ENCODE data around the gene DCTN4.

Gene DCTN4

DNA sequence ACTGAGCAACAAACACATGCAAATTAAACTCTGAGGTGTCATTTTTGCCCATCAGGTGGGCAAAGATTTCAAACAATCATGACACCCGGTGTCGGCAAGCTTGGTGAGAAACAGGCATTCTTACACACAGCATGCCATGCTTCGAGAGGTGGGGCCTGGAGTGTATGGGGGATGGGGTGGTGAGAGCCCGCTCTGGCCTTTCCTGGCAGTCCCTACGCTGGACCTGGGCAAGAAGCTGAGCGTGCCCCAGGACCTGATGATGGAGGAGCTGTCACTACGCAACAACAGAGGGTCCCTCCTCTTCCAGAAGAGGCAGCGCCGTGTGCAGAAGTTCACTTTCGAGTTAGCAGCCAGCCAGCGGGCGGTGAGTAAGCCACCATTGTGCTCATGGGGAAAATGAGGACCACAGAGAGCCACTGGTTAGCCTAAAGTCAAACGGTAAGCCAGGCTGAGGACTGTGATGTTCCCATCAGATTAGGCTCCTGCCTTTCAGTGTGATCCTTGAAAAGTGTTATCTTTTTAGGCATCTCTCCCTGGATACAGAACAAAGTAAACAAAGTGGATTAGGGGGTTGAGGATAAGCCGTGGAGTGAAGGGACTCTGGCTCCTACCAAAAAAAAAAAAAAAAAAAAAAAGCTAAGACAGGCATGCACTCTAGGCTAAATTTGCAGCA, 88.4 kb downstream of the DCTN4 start:
- TF ChIP-seq, protein P1, sequence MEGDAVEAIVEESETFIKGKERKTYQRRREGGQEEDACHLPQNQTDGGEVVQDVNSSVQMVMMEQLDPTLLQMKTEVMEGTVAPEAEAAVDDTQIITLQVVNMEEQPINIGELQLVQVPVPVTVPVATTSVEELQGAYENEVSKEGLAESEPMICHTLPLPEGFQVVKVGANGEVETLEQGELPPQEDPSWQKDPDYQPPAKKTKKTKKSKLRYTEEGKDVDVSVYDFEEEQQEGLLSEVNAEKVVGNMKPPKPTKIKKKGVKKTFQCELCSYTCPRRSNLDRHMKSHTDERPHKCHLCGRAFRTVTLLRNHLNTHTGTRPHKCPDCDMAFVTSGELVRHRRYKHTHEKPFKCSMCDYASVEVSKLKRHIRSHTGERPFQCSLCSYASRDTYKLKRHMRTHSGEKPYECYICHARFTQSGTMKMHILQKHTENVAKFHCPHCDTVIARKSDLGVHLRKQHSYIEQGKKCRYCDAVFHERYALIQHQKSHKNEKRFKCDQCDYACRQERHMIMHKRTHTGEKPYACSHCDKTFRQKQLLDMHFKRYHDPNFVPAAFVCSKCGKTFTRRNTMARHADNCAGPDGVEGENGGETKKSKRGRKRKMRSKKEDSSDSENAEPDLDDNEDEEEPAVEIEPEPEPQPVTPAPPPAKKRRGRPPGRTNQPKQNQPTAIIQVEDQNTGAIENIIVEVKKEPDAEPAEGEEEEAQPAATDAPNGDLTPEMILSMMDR (IDR thresholded peaks at IDR 0.05; ENCODE audit: borderline replicate concordance, insufficient read depth, low read depth, low read length): no peak
- H3K4me3 ChIP-seq (ENCODE audit: low read depth, low read length): no peak overlapping the region

DNA sequence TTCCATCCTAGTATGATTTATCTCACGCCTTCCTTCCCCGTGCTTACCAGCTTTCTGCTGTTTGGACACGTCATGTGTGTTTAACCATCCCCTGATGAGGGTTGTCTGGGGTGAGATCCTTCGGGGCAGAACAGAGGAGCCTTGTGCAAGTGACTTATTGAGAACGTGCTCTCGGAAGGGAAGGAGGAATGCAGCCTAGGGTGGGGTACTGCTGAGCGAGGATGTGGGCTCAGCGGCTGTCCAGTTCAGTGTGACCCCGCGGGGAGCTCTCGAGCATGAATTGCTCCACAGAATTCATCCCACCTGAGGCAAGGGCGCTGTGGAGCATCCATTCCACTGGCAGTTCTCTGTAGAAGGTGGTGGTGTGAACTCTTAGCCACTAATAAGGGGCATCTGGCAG, 93.8 kb downstream of the DCTN4 start:
- TF ChIP-seq, protein P1 (IDR thresholded peaks at IDR 0.05; ENCODE audit: borderline replicate concordance, insufficient read depth, low read depth, low read length): no peak
- no peak overlapping the region for H3K4me3 ChIP-seq (ENCODE audit: low read depth, low read length)

DNA sequence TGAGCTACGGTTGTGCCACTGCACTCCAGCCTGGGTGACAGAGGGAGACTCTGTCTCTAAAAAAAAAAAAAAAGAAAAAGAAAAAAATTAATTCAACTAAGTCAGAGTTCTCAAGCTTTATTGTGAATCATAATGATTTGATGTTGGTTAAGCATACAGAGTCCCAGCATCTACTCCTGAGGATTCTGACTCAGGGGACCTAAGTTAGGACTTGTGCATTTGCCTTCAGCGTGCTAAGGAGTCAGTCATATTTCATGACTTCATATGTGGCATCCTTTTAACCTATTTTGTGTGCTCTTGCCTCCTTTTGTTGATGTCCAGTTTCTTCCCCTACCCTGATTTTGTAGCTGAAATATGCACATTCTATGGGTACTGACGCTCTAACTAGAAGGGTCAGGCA, 94.9 kb downstream of the DCTN4 start:
- H3K4me3 ChIP-seq (ENCODE audit: low read depth, low read length): no peak overlapping the region
- TF ChIP-seq, protein P1 (IDR thresholded peaks at IDR 0.05; ENCODE audit: borderline replicate concordance, insufficient read depth, low read depth, low read length): no peak

DNA sequence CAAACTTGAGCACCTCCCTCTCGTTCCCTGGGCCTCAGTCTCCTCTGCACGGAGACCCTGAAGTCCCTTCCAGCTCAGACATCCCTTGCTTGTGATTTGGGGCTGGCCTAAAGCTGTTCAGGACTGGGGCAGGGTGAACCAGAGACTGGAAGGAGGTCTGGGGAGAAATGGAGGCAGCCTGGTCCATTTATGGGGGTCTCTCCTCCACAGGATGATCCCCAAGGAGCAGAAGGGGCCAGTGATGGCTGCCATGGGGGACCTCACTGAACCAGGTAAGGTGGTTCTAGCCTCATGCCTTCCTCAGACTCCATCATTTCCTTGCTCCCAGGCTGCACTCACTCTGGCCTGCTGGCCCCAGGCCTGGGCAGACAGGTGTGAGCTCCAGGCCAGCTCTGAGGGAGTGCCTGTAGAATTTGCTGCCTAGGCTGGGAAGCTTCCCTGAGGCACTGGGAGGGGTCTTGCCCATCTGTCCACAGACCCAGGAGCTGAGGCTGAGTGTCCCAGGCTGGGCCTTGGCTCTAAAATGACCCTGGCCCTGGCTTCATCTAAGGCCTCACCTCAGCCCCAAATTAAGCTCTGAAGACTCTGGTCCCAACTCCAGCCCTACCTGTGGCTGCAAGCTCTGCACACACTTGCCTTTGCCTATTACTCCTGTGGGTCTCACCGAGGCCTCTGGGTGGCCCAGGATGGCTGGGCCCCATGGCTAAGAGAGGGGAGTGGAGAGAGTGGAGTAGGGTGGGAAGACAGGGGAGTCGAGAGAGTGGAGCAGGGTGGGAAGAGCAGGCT, 95.9 kb downstream of the DCTN4 start:
- no peak overlapping the region for H3K4me3 ChIP-seq (ENCODE audit: low read depth, low read length)
- TF ChIP-seq, protein P1 (IDR thresholded peaks at IDR 0.05; ENCODE audit: borderline replicate concordance, insufficient read depth, low read depth, low read length): no peak

DNA sequence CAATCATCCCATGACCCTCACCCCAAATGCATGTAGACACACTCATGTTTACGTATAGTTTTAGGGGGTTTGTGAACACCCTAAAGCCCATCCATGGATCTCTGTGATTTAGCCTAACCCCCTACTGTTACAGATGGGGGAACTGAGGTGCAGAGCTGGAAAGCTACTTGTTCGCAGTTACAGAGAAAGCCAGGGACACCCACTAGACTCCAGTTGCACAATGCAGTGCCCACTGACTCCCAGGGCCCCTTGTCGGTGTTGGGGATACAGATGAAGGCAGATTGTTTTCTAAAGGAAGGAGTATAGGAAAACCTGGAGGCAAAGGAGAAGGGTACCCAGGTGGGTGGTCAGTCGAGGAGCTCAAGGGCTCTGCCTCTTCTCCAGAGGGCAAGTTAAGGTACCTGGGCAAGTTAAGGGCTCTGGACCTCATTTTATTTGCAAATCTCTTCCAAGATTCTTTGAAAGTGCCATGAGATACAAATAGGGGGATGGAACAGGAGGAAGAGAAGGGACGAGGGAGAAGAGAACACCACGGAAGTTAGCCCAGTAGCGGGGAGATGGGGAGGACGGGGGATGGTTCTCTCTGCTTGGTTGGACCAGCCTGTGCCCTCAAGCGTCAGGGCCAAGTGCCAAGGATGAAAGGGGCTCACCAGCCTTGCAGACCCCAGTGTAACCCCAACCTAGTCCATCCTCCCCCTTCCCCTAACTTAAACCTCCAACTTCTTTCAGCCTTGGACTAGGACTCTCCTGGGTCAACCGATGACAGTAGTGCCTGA, 96.8 kb downstream of the DCTN4 start:
- TF ChIP-seq, protein P1 (IDR thresholded peaks at IDR 0.05; ENCODE audit: borderline replicate concordance, insufficient read depth, low read depth, low read length): no peak
- H3K4me3 ChIP-seq (ENCODE audit: low read depth, low read length): no peak overlapping the region

DNA sequence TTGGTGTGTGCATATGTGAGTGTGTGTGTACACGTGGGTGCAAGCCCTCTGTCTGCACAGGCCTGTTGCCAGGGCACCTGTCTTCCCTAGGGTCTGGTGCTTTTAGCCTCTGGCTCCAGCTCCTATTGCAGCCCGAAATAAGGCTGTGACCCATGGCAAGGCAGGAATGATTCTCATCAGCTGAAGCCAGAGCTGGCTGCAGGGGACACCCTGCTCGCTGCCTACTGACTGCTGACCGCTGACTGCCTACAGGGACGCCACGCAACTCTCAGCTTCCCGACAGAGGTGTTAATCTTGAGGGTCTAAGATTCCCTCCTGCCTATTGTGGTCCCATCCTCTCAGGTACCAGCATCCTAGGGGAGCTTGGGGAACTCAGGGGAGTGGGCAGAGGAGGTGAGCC, 97.7 kb downstream of the DCTN4 start, which contains the start of gene MYOZ3:
Gene MYOZ3, plus strand, starts transcription at position 166 of the 400 bp plus-strand sequence. CDS start 1,691 bp downstream, outside the sequence.
- TF ChIP-seq, protein P1 (IDR thresholded peaks at IDR 0.05; ENCODE audit: borderline replicate concordance, insufficient read depth, low read depth, low read length): no peak
- H3K4me3 ChIP-seq (ENCODE audit: low read depth, low read length): no peak within 1 kb of the TSS
